HG03460 (cell line): ENCODE measurements around the gene TLR9.

ENCODE experiments used
- ATAC-seq: cut with Tn5 transposase; IDR thresholded peaks from one replicate; pipeline ENCODE4 v1.9.1; 2021; ENCODE audit not compliant: unreplicated experiment

Gene TLR9

DNA sequence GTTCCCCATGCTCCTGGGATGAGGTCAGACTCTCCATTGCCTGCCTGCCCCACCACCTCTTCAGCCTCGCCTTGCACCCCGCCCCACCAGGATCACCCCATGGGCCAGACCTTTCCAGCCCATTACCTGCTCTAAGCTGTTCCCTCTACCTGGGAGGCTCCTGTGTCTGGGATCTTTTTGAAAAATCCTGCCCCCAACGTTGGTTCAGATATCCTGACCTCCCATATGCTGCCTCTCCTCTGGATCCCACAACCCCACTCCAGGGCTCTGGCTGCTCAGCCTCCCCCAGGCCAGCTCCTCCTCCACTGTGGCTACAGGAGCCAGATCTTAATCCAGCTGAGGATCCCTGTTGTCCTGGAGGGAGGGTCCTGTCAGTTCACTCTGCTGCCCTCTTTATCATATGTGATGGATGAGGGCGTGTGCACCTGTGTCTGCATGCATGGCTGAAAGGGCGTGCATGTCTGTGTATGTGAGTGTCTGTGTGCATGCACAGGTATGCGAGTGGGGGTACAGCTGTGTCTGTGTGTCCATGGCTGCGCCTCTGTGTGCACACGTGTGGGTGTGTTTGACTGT lies 49.2 kb downstream of the TLR9 start:
- no peak for ATAC-seq

DNA sequence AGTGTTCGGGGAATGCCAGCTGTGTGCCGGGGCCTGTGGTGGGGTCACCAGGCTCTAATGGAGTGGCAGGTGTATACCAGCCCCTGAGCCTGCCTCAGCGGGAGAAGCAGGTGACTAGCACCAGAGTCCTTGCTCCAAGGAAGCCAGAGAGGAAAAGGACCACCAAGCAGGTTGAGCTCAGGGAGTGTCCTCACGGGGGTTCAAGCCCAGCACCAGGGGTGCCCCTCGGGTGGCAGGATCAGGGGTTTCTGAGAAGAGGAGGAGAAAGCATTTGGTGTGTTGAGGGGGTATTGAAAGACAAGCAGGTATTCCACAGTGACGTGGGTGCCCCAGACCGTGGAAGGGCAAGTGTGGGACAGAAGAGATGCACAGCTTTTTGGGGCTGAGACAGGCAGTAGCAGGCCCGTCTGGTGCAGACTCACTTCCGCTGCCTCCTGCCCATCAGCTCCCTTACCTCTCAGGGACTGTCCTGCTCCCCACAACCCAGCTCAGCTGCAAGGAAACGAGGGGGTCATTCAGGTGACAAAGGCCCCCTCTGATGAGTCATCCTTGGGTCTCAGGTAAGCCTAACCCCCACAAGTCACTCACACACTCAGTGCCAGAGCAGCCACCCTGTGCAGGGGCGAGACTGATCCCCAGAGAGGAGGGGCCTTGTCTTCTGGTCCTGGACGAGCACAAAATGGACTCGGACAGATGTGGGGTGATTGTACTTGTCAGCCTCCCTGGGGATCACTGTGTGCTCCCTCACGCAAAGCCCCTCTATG lies 49.8 kb downstream of the TLR9 start:
- ATAC-seq = no peak

DNA sequence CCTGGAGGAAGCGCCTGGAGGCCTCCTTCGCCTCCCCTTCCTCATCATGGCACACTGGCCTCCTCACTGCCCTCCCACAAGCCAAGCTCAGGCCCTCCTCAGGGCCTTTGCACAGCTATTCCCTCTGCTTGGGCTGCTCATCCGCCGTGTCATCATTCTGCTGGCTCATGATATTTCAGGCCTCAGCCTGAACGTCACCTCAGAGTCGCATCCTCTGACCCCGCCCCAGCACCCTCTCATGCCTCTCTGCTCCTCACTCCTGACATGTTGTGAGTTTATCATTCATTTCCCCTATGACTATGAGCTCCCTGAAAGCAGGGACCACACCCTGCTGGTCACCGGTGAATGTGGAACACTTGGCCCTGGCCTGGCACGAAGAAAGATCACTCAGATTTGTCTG lies 50.5 kb downstream of the TLR9 start:
- no peak for ATAC-seq

DNA sequence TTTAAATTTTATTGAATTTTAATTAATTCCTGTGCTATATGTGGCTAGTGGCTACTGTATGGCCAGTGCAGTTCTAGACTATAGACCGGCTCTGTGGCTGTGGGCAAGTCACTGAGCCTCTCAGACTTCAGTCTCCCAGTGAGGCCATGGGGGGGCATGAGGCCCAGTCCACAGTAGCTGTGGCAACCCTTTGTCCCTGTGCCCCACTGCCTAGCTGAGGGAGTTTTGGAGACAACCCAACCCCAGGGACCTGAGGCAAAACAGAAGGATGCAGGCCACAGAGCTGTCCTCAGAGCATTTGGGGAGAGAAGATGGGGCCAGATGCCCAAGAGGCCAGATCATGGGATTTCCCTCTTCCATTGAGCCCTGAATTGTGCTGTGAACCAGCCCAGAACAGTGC lies 52.3 kb downstream of the TLR9 start:
- no peak for ATAC-seq

DNA sequence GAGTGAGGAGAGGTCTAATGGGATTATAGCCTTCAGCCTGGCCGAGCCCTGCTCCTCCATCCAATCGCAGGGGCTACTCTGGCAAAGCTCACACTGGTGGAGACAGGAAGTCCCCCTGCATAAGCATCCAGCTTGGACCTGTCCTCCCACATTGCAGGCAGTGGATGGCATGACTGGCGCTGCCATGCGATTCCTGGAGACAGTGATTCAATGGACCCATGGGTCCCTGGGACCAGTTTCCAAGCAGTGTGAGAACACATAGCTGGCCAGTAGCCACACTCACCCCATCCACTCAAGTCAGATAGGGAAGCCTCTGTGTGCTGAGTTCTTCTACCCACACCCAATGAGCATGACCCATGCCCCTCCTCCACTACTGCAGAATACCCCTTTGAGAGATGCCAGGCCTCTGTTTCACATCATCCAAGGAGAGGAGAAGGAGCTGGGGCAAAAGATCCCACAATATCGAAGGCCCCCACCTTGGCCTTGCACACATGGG lies 53.1 kb downstream of the TLR9 start:
- no peak for ATAC-seq

DNA sequence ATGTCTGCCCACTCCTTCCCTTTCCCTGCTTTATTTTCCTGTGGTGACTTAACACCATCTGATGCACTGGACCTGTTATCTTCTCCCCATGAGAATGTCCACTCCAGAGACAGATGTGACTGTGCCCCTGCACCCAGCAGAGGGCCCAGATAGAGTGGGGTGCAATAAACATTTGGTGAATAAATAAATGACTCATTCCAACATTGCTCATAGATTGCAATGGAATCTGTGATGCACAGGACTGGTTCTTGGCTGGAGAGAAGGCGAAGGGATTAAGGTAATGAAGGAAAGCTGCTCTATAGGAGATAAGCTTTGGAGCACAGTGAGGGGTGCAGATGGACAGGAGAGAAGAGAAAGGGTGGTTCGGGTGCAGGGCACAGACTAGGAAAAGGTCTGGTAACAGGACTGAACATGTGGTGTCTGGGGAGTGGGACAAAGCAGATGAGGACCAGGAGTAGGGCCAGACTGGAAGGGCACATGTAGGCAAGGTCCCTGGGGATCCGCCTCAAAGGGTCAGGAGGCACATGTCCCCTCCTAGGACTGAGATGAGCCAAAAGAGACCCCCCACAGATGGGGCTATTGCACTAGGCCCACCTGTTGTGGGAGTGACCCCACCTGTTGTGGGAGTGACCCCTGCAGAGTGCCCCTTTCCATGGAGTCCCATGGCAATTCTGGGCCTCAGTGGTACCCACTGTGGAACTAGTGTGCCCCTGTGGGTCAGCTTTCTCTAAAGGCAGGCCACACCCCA lies 53.8 kb downstream of the TLR9 start:
- no peak for ATAC-seq
